HG03064 (cell line): Measurements from ENCODE around the gene ATP1B3.
"Not testable (repeated sequence)": the region's sequence is repeated elsewhere in the genome, so short reads cannot be mapped to it uniquely, and the experiment has no call there.

Experiments used
- ATAC-seq: cut with Tn5 transposase; IDR thresholded peaks from one replicate; pipeline ENCODE4 v1.9.1; 2021; ENCODE audit warnings: low read depth; ENCODE audit not compliant: unreplicated experiment

ATP1B3 gene

DNA sequence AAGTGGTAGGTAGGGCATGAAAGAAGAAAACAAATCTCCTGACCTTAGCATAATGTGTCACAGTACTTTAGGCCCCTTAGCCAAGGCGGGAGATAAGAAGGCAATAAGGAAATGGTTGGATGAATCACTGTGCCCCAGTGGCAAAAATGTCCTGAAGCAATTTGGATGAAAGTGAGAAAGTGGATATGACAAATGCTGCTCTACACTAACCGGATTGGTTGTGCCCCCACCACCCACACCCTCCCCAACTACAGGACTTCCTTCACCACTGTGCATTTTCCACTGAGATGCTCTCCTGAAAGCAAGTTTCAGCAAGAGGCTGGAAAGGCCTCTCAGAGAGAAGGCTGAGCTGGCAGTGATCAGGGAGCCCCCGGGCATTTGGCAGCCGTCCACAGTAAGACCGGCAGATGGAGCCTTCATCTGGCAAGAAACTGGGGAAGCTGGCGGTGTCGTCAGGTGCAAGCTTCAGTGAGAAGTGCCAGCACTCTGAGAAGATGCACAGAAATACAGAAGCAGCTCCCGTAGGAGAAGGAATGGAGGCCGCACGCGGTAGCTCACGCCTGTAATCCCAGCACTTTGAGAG is 63.8 kb downstream of the ATP1B3 start:
- no peak for ATAC-seq

DNA sequence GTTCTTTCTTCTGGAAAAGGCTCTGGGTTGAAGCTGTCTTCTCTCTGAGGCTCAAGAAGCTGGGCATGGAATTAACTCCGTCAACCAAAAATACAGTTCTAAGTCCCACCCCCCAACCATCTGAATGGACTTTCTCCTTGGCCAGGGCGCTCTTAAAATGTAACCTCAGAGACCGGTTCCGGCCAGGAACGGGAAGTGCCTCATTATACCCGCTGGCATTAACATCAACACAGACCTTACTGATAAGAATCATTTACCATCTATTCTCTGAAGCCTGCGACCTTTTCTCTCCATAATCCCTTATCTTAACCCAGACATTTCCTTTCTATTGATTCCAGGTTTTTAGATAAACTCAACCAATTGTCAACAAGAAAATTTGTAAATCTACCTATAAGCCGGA is 64.7 kb downstream of the ATP1B3 start:
- no peak for ATAC-seq

DNA sequence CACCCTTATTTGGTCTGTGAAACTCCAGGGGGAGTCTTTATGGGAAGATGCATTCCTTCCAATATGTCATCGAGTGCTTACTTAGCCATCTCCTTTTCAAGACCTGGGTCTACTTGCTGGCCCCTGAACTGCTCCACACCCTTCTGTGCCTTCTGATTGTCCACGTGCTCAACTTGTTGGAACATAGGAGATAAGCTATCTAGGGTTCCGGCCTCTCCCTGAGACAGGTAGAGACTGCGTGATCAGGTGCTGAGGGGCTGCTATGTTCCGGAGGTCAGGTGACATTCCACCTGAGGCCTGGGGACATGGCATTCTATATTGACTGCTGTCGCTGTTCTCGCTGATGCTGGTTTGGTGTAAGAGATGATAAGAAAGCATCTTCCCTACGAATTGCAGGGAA is 65.6 kb downstream of the ATP1B3 start:
- no peak for ATAC-seq

DNA sequence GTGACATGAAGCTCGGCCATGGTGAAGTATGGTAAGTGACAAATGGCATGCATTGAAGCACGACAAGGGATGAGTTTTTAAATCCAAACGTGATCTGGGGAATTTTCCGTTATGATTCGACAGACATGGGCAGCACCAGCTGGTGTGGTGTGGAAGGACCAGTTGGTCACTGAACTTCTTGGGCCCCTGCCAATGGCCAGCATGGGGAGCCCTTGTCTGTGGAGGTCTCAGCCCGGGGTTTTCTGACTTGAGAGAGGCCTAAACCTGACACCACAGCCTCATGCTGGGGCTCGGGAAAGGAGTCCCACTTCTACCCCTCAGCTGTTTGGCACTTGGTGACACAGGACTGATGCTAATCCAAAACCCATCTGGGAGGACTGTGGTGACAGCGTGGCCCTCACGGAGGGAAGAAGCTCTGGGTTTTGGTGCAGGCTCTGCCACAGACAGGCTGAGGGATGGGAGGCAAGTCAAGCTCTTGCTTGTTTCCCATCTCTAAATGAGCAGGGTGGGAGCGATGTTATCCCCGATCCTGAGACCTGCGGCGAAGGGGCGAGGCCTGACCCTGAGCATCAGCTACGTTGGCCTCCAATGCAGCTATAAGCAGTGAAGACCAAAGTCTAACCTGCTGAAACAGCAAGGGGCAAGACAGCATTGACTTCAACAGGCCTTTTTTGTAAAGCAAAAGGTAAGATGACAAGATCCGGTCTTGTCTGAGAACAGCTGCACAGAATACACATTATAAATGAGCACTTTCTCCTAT is 69.5 kb downstream of the ATP1B3 start:
- ATAC-seq = no peak

DNA sequence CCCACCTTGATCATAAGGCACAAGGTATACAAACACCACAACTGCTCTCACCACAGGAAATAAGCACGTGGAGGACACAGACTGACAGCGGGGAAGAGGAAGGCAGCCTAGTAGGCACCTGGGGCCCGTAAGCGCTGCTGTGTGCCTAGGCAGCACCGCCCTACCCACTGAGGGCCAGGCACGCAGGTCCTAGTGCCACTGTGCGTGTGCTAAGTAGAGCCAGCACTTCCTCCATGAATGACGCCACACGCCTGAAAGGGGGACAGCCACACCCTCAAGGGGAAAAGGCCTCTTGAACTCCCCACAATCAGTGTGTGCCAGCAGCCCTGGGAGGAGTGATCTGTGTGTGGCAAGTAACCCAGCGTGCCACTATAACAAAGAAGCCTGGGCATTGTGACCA is 73.0 kb downstream of the ATP1B3 start:
- no peak for ATAC-seq

DNA sequence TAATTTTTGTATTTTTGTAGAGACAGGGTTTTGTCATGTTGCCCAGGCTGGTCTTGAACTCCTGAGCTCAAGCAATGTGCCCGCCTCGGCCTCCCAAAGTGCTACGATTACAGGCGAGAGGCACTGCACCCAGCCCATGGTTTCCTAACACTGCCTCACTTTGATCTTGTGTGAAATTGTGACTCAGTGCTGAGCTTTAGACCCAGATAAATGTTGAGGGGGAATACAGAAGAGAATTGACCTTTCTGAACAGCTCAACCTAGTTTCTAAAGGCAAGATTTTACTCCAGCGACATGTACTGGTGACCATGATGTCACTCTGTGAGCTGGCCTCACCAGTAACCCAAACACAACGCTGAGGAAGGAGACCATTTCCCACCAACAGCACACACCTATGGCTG is 73.5 kb downstream of the ATP1B3 start:
- ATAC-seq = no peak

DNA sequence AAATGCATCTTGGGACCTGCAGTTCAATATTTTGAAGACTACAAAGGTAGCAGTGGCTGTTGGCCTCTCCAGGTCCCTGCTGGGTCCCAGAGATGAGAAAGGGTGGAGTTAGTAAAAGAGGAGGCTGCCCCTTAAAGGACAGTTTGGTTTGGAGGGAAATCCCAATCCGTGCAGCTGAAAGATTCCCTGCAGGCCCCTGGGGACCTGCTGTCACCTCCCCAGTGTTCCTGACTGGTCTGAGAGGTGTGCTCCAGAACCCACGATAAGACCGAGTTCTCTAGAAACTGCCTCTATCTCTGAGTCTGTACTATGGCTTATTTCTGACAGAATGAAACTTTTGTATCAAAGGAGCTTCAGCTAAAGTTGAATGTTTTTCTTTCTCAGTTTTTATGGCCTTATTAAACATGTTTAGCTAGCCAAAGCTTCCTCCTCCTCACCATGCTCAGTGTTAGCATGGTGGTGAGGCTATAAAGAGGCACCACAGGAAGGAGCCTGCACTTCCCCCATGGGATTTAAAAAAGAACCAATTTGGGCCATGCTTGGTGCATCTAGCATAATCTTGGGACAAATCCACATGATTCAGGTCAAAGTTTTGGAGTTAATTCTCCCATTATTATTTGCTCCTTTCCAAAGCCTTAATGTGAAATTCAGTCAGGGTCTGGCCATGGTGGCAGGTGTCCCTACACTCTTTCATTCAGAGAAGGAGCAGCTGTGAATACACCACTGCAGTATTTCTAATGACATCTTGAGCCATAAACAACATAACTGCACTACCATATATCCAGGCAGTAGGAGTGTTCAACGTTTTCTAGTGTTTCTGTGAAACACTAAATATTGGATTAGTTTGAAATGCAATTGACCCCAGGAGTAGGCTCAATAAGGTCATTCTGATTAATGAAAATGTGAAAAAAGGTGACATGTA is 74.4 kb downstream of the ATP1B3 start:
- no peak for ATAC-seq

DNA sequence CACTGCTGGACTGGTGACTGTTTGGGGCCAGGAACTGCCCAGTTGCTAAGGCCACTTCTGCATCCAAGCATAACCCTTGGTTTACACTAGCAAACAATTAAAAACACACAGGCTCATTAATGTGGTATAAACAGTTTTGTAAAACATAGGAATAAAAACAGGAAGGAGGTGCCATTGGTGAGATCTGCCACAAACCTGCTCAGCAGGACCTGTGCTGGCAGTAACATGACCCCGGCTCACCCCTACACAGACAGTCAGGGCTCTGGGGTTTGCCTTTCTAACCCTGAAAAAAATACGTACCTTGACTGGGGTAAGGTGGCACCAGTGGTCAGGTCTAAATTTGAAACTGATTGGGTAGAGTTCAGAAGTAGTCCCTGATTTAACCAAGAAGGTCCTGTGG is 76.2 kb downstream of the ATP1B3 start:
- ATAC-seq = no peak

DNA sequence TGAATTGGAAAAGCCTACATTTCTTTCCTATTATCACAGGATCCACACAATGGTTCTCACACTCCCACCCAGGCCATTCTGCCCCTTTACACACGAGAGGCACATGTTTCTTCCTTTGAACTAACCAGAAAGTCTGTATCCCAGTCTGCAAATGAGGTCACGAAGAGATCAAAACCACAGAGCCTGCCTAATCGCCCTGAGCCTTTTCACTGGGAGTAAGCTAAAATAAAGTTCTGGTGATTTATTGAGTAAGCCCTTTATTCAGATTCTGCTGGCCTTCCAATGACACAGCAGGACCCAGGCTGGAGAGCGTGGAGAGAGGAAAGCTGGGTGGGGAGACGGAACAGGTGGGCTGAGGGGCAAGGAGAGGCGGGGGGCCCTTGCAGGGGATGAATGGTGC is 78.7 kb downstream of the ATP1B3 start:
- no peak for ATAC-seq

DNA sequence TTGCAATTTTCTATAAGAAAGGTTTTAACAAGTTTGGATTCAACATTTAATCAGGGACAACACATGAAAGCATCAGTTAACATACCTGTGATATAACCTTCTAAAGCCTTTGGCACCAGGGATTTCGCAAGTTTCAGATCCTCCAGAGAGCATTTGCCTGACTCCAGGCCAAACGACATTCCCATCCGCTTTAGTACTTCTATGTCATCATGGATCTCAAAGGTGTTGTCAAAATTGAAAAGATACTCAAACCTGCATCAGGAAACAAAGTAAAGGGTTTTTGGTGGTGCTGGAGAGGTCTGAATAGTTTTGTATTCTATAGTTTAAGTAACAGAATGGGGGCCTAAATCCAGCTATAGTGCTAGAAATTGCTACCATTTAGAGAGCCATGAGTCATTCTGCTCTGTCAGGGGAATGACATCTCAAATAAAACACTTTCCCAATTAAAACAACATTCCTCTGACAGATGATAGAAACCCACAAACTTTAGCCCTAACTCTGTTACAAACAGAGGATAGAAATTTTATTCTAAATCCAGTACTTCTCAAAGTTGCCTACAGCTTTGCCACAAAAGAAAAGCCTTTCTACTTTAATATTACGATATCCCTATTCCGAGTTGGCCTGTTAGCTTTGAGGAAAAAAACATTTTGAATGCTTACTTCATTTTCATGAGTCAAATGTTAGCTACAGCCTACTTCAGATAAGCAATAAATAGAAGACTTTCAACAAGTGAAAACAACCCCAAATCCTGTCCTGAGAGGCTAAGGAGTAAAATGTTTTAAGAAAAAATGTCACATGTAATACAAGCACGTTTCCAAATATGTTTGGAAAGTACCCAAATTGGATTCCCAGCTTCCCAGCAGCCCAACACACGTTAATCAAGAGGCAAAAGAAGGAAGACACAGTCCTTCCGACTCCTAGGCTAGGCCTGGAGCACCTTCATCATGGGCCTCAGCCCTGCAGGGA is 83.4 kb downstream of the ATP1B3 start:
- no peak for ATAC-seq

DNA sequence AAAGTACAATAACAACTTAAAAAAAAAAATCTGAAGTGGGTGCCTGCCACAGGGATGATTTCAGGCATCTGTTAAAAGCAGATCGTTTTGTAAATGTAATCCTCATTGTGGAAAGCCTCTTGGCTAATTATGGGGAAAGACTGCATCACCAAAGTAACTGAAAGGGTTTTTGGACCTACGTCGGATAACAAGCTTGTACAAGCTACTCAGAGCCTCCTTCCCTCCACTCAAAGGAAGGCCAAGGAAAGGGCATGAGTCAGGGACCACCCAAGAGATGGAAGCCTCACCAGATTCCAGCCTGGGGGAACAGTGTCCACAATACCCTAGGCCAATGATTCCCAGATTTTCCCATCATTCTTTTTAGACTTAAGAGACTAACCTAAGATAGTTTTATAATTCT is 84.3 kb downstream of the ATP1B3 start:
- no peak for ATAC-seq

DNA sequence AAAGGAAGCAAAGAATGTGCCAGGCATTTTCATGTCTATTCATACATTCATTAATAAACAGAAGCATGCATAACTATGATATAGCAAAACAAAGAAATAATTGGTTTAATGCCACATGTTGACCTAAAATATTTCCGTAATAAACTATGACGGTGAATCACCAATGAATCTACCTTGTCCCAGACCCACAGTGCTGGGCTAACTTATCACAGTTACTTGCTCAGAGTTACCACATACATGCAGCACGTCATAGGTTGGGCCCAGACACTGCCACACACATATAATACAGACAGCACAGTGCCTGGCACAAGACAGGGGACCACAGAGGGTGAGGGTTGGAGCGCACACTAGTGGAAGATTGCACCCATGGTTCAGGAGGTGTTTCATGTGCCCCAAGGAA is 86.9 kb downstream of the ATP1B3 start:
- no peak for ATAC-seq

DNA sequence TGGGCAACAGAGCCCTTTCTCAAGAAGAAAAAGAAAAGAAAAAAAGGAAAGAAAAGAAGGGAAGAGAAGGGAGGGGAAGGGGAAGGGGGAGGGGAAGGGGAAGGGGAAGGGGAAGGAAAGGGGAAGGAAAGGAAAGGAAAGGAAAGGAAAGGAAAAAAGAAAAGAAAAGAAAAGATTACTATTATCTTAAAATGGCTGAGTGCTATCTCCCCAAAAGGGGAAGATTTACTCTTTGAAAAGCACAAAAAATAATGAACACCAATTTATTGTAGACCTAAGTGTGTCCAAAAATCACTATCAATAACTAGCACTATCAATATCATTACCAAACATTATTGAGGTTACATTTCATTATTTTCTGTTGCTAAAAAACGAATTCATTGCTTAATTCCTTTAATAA is 89.0 kb downstream of the ATP1B3 start:
- no peak for ATAC-seq

DNA sequence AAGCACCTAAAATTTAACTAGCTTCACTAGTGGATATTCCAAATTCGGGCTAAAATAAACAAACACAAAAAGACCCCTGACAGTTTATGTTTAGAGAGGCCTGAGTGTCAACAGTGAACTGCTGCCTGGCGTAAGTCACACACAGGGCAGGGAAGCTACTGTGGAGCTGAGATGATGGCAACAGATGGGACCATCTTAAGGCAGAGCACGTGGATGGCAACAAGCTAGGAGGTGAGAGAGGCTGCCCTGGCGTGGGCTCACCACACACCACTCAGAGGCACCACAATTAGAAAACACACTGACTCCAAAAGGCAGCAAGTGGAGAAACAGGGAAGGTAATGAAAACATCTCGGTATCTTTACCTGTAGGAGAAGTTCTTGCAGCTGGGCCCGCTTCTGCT is 93.3 kb downstream of the ATP1B3 start:
- no peak for ATAC-seq

DNA sequence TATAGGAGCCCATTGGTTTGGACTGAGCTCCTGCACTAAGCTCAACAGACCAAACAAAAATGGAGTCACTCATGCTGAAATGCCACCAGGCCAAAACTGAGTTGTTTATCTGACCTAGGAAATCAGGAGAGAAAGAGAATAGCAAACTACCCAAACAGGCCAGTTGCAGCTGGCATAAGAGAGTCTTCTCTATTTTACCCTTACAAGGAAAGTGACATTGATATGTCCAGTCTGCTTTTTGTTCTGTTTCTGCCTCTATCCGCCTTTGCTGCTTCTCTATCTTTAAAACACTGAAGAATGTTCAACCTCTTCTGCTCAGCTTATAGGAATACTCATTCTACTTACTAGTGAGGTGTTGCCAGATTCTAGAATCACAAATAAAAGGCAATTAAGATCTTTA is 95.1 kb downstream of the ATP1B3 start:
- ATAC-seq = no peak

DNA sequence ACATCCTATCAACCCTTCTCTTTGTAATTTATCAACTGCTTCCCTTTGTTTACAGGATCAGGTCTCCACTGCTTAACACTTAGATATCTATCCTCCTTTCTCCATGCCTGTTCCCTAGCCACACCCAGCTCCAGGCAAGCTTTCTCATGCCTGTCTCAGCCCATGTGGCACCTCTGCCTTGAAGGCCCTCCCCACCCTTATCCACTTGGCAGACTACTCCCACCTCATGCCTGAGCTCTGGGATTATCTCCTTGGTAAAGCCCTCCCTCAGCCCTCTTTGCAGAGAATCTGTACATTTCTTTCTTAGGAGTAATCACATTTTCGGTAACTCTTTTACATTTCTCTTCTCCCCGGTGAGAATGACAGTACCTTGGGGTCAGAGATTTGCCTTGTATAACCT is 96.0 kb downstream of the ATP1B3 start:
- ATAC-seq = no peak

DNA sequence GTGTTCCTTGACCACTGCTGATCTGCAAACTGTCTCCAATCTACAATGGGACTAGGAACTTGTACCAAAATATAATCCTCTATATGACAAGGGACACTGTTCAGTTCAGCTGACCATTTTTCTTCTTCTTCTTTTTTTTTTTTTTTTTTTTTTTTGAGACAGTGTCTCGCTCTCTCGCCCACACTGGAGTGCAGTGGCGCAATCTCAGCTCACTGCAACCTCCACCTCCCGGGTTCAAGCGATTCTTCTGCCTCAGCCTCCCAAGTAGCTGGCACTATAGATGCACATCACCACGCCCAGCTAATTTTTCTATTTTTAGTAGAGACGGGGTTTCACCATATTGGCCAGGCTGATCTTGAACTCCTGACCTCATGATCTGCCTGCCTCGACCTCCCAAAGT is 98.3 kb downstream of the ATP1B3 start:
- ATAC-seq = not testable (repeated sequence)
